IPS DF 6.9 (cell line): ENCODE results near the gene GYPE.
"Not testable (repeated sequence)": the region's sequence is repeated elsewhere in the genome, so short reads cannot be mapped to it uniquely, and the experiment has no call there.

Source experiments
- DNase-seq: peaks from one replicate; pipeline ENCODE4 v3.0.0-alpha.2; 2013; ENCODE audit warnings: low read depth, low spot score
- H3K27ac ChIP-seq: one replicate; pipeline ENCODE4 v1.5.1; 2013; ENCODE audit warnings: low read length, control low read depth
- H3K27me3 ChIP-seq: 2 replicates; pipeline ENCODE4 v1.6.1; 2013; ENCODE audit warnings: mild to moderate bottlenecking, low read length; ENCODE audit not compliant: control insufficient read depth, insufficient read depth
- H3K36me3 ChIP-seq: 2 replicates; pipeline ENCODE4 v1.6.1; 2013; ENCODE audit warnings: low read length; ENCODE audit not compliant: control insufficient read depth, insufficient read depth
- H3K4me1 ChIP-seq: 2 replicates; pipeline ENCODE4 v1.6.1; 2013; ENCODE audit warnings: low read length; ENCODE audit not compliant: control insufficient read depth, insufficient read depth
- H3K4me3 ChIP-seq: 2 replicates; pipeline ENCODE4 v1.5.1; 2013; ENCODE audit warnings: mild to moderate bottlenecking, low read length
- H3K9me3 ChIP-seq: 2 replicates; pipeline ENCODE4 v1.6.1; 2013; ENCODE audit warnings: low read length, inconsistent platforms; ENCODE audit not compliant: control insufficient read depth, insufficient read depth
- WGBS: extraction: QIAGEN DNeasy Blood & Tissue Kit; methylation state at CpG from one replicate; pipeline ENCODE4 v1.1.7; 2013; ENCODE audit warnings: mixed read lengths, missing lambda C conversion rate; ENCODE audit not compliant: insufficient read length, insufficient coverage; 5-methylcytosine and 5-hydroxymethylcytosine counted together

Gene GYPE

GRCh38 chr4:143911528-143912417, 6.4 kb upstream of the GYPE start:
- H3K27ac ChIP-seq, H3K36me3 ChIP-seq, H3K4me1 ChIP-seq, H3K4me3 ChIP-seq, H3K9me3 ChIP-seq, H3K27me3 ChIP-seq, DNase-seq: not testable (repeated sequence)
- WGBS: no CpG with 5 or more reads among the region's 59 CpGs

- WGBS: no CpG with 5 or more reads among the region's 2 CpGs
- not testable (repeated sequence) for DNase-seq, H3K9me3 ChIP-seq, H3K4me1 ChIP-seq, H3K27ac ChIP-seq, H3K4me3 ChIP-seq, H3K27me3 ChIP-seq, H3K36me3 ChIP-seq
Measured at GRCh38 chr4:143910906-143911305, 5.5 kb upstream of the GYPE start.

GRCh38 chr4:143907811-143908210, 2.5 kb upstream of the GYPE start:
- H3K4me1 ChIP-seq, H3K27me3 ChIP-seq, DNase-seq, H3K27ac ChIP-seq, H3K36me3 ChIP-seq, H3K9me3 ChIP-seq, H3K4me3 ChIP-seq: not testable (repeated sequence)
- WGBS: no CpG with 5 or more reads among the region's 3 CpGs

- not testable (repeated sequence) for DNase-seq, H3K27me3 ChIP-seq
Measured at GRCh38 chr4:143904431-143904830, 928 bp downstream of the GYPE start.

GRCh38 chr4:143890323-143890722, 15.0 kb downstream of the GYPE start:
- not testable (repeated sequence) for H3K27me3 ChIP-seq, H3K9me3 ChIP-seq, H3K27ac ChIP-seq, H3K36me3 ChIP-seq, H3K4me3 ChIP-seq, H3K4me1 ChIP-seq, DNase-seq
- no CpG with 5 or more reads among the region's 4 CpGs for WGBS

More at GRCh38 chr4:143904431-143904830, 928 bp downstream of the GYPE start:
- not testable (repeated sequence) for H3K4me3 ChIP-seq, H3K27ac ChIP-seq, H3K36me3 ChIP-seq, H3K4me1 ChIP-seq, H3K9me3 ChIP-seq

- not testable (repeated sequence) for H3K9me3 ChIP-seq, DNase-seq, H3K27me3 ChIP-seq, H3K4me3 ChIP-seq, H3K36me3 ChIP-seq, H3K4me1 ChIP-seq, H3K27ac ChIP-seq
- WGBS: no CpG with 5 or more reads among the region's 3 CpGs
Measured at GRCh38 chr4:143888189-143888588, 17.2 kb downstream of the GYPE start.

- not testable (repeated sequence) for H3K27me3 ChIP-seq, DNase-seq, H3K4me1 ChIP-seq, H3K36me3 ChIP-seq, H3K27ac ChIP-seq, H3K9me3 ChIP-seq, H3K4me3 ChIP-seq
Measured at GRCh38 chr4:143884965-143885364, 20.4 kb downstream of the GYPE start.

GRCh38 chr4:143883529-143883928, 21.8 kb downstream of the GYPE start:
- H3K4me3 ChIP-seq: no peak overlapping the region
- no peaks in the 10 kb centered on the region for H3K36me3 ChIP-seq
- no peaks in the 10 kb centered on the region for H3K27me3 ChIP-seq
- no peaks in the 10 kb centered on the region for H3K4me1 ChIP-seq
- H3K9me3 ChIP-seq: no peaks in the 10 kb centered on the region
- H3K27ac ChIP-seq: no peak overlapping the region
- no peak for DNase-seq

GRCh38 chr4:143882892-143883291, 22.5 kb downstream of the GYPE start:
- no peak overlapping the region for H3K27ac ChIP-seq
- H3K9me3 ChIP-seq: no peaks in the 10 kb centered on the region
- H3K36me3 ChIP-seq: no peaks in the 10 kb centered on the region
- H3K4me1 ChIP-seq: no peaks in the 10 kb centered on the region
- no peak overlapping the region for H3K4me3 ChIP-seq
- DNase-seq: no peak
- no CpG with 5 or more reads among the region's 4 CpGs for WGBS
- no peaks in the 10 kb centered on the region for H3K27me3 ChIP-seq

- H3K4me1 ChIP-seq, H3K27me3 ChIP-seq, H3K4me3 ChIP-seq, H3K36me3 ChIP-seq, DNase-seq, H3K9me3 ChIP-seq, H3K27ac ChIP-seq: not testable (repeated sequence)
- no CpG with 5 or more reads among the region's 2 CpGs for WGBS
Measured at GRCh38 chr4:143879561-143879960, 25.8 kb downstream of the GYPE start.

GRCh38 chr4:143875357-143875756, 30.0 kb downstream of the GYPE start:
- DNase-seq, H3K27me3 ChIP-seq, H3K36me3 ChIP-seq, H3K27ac ChIP-seq, H3K9me3 ChIP-seq, H3K4me3 ChIP-seq, H3K4me1 ChIP-seq: not testable (repeated sequence)
- WGBS: no CpG with 5 or more reads among the region's 2 CpGs
